ENCODE data around the gene MAPK4.
"Not testable (repeated sequence)": the region's sequence is repeated elsewhere in the genome, so short reads cannot be mapped to it uniquely, and the experiment has no call there.

Gene MAPK4

GRCh38 chr18:50578651-50579050 lies 18.8 kb downstream of the MAPK4 start:
- DNase-seq: no peak

- no peak for DNase-seq
Measured at GRCh38 chr18:50579061-50579774, 19.3 kb downstream of the MAPK4 start.

GRCh38 chr18:50581517-50581916 lies 21.6 kb downstream of the MAPK4 start:
- no peak for DNase-seq

GRCh38 chr18:50582500-50582899 lies 22.6 kb downstream of the MAPK4 start:
- no peak for DNase-seq

GRCh38 chr18:50586710-50587109 lies 26.8 kb downstream of the MAPK4 start:
- no peak for DNase-seq

GRCh38 chr18:50590593-50590992 lies 30.7 kb downstream of the MAPK4 start:
- no peak for DNase-seq

- no peak for DNase-seq
Measured at GRCh38 chr18:50594012-50594411, 34.1 kb downstream of the MAPK4 start.

- no peak for DNase-seq
Measured at GRCh38 chr18:50594942-50595341, 35.1 kb downstream of the MAPK4 start.

GRCh38 chr18:50602466-50602865 lies 42.6 kb downstream of the MAPK4 start:
- DNase-seq: no peak

GRCh38 chr18:50606609-50607008 lies 46.7 kb downstream of the MAPK4 start:
- no peak for DNase-seq

- no peak for DNase-seq
Measured at GRCh38 chr18:50607378-50607926, 47.6 kb downstream of the MAPK4 start.

GRCh38 chr18:50609171-50609570 lies 49.3 kb downstream of the MAPK4 start:
- not testable (repeated sequence) for DNase-seq

- no peak for DNase-seq
Measured at GRCh38 chr18:50610349-50610748, 50.5 kb downstream of the MAPK4 start.

GRCh38 chr18:50611529-50611941 lies 51.6 kb downstream of the MAPK4 start:
- DNase-seq: no peak

- no peak for DNase-seq
Measured at GRCh38 chr18:50614838-50615237, 55.0 kb downstream of the MAPK4 start.

GRCh38 chr18:50616484-50617048 lies 56.7 kb downstream of the MAPK4 start:
- DNase-seq: no peak

GRCh38 chr18:50619861-50620275 lies 60.0 kb downstream of the MAPK4 start:
- DNase-seq: no peak

- no peak for DNase-seq
Measured at GRCh38 chr18:50620319-50620718, 60.4 kb downstream of the MAPK4 start.

GRCh38 chr18:50621366-50621765 lies 61.5 kb downstream of the MAPK4 start:
- DNase-seq: no peak

- DNase-seq: no peak
Measured at GRCh38 chr18:50622320-50622719, 62.4 kb downstream of the MAPK4 start.

- no peak for DNase-seq
Measured at GRCh38 chr18:50622865-50623393, 63.0 kb downstream of the MAPK4 start.

- no peak for DNase-seq
Measured at GRCh38 chr18:50623694-50624352, 63.9 kb downstream of the MAPK4 start.

GRCh38 chr18:50624981-50625380 lies 65.1 kb downstream of the MAPK4 start:
- no peak for DNase-seq

- no peak for DNase-seq
Measured at GRCh38 chr18:50626317-50626716, 66.4 kb downstream of the MAPK4 start.

Data from NCI-H446 treated with DMSO at 0.1 percent for 48 hours (cell line).